ENCODE data around the gene C1orf226.

C1orf226 gene

DNA sequence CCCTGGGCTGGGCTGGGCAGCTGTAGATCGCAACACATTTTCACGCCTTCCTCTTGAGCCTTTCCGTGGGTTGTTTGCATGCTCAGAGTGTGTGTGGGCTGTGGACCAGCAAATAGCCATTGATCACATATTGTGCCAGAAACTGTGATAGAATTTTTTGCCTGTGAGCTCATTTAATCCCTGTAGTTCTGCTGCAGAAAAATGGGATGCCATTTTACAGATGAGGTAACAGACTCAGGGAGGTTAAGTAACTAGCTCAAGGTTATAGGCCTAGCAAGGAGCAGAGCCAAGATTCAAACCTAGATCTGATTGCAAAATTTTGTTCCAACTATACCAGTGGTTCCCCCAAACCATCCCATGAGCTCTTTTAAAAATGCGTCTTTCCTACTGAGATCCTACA lies 15.4 kb upstream of the C1orf226 start:
- no peak for DNase-seq

DNA sequence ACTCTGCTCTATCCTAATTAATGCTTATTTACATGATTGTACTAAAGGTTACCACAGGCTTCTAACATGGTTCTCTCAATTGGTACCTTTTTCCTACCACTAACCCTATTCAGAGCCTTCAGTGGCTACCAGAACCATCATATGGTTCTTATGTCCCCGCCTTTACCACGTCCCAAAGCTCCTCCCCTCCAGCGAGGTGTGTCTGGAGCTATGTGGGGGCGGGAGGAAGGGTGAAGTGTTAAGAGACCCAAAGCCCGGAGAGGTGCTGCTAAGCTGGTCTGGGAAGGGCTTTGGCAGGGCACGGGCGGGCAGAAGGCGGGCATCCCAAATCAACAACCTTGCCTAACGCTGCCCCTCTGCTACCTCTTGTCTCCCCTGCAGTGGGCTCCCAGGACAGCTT lies 14.9 kb upstream of the C1orf226 start:
- DNase-seq, result no peak

DNA sequence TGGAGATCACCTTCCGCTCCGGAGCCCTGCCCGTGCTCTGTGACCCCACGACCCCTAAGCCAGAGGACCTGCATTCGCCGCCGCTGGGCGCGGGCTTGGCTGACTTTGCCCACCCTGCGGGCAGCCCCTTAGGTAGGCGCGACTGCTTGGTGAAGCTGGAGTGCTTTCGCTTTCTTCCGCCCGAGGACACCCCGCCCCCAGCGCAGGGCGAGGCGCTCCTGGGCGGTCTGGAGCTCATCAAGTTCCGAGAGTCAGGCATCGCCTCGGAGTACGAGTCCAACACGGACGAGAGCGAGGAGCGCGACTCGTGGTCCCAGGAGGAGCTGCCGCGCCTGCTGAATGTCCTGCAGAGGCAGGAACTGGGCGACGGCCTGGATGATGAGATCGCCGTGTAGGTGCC lies 14.5 kb upstream of the C1orf226 start:
- DNase-seq, result no peak

DNA sequence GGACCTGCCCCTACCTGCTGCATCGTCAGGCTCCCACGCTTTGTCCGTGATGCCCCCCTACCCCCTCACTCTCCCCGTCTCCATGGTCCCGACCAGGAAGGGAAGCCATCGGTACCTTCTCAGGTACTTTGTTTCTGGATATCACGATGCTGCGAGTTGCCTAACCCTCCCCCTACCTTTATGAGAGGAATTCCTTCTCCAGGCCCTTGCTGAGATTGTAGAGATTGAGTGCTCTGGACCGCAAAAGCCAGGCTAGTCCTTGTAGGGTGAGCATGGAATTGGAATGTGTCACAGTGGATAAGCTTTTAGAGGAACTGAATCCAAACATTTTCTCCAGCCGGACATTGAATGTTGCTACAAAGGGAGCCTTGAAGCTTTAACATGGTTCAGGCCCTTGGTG lies 13.8 kb upstream of the C1orf226 start:
- DNase-seq, result no peak

DNA sequence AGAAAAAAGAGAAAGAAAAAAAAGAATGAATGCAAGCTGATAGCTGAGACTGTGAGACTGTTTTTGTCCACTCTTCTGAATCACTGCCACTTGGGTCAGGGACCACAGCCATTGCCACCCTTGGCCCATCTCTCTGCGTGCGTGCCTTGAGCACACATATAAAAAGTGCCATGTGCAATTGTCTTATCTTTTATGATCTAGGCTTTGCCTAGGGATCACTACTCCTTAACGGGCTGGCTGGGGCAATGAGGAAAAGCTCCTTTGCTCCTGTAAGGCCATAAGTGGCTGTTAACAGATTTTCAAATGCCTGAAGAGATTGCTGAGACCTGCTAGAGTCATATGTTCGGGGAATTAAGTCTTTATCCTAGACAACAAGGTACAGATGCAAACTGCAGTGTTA lies 13.1 kb upstream of the C1orf226 start:
- DNase-seq, result no peak

DNA sequence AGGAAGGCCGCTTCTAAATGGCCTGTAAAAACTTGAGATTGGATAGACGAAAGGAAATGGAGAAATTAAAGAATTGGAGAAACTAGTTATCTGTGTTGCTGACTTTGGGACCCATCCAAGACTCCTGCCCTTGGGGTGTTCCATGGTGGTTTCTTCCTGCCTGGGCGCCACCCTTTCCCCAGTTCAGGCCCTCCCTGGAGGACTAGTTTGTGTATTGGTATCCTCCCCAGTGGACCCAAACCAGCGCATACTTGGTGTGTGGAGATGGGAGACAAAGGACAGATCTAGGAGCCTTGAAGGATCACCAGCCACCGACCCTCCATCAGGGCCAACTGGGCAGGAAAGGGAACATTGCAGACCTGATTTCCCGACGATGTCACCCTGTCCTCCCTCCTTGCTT lies 12.0 kb upstream of the C1orf226 start:
- no peak for DNase-seq

DNA sequence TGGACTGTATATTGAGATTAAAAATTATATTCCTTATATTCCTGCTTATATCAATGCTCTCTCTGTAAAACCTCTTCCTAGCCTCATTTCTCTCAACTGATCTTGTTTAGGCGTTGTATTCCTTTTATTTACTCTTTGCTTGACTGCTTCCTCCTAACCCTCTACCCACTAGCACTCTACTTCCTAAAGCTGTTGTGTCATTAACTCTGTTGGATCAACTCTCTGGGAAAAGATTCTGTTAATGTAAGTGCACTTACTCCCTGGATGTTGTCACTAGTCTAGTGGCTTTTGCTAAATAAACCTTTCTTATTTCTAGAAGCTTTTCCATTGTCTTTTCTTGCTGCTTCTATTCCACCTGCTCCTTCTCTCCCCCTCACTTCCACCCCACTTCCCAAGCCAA lies 11.4 kb upstream of the C1orf226 start:
- no peak for DNase-seq

DNA sequence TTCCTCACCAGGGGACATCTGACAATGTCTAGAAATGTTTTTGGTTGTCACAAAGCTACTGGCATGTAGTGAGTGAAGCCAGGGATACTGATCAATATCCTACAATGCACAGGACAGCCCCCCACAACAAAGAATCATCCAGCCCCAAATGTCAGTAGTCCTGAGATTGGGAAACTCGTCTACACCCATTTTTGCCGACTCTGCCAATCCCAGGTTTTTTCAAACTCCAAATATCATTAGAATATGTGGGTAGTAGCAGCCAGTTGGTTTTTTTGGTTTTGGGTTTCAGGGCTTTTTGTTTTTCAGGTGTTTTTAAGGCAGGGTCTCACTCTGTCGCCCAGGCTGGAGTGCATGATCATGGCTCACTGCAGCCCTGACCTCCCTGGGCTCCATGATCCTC lies 10.8 kb upstream of the C1orf226 start:
- DNase-seq, result no peak

DNA sequence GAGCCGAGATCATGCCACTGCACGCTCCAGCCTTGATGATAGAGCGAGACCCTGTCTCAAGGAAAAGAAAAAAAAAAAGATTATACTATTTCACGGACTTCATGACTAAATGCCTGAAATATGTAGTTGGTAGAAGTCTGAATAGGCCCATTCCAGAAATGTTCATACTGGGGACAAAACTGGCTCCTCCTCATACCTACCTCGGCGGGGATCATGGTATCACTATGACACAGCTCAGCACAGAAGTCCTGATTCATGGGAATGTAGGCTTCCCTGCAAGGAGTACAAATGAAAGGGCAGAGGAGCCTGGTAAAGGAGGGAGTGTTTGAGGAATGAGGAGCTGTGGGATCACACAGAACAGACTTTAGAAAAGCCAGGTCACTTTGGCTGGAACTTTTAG lies 9.9 kb upstream of the C1orf226 start:
- DNase-seq, result no peak

DNA sequence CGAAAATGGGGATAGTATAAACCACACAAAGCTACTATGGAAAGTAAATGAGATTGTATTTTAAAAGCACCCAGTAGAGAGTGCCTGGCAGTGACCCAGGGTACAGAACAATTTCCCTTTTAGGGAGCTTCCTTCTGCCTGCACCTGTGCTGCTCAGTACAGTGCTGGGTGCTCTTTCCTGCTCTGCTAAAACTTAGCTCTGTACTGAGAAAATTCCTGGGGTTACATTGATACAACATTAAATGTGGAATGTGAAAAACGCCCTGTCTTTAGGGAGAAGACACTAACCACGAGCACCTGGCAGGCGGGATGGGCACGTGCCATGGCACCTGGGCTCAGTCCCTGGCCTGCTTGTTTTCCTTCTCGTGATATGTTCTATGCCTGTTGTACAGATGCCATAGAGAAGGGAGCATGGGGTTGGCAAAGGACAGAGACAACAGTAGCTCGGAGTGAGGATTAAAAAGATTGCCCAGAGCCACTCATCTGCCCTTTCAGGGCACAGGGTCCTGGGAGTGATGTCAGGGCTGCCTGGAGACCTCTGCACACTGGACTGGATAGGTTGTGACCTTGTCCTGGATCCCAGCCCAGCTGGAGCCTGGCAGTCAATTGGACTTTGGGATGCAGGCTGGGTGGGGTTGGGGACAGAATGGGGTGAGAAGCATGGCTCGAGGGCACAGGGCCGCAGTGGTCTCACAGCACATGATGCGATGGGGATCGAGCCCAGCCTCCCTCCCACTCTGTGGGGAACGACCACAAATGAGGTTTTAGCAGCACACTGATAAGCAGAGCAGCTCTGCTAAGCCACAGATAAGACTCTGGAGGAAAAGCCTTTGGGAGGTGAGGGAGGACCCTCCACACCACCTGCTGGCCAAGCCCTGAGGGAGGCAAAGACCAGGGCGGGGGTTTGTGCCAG lies 9.1 kb upstream of the C1orf226 start:
- DNase-seq, result no peak

DNA sequence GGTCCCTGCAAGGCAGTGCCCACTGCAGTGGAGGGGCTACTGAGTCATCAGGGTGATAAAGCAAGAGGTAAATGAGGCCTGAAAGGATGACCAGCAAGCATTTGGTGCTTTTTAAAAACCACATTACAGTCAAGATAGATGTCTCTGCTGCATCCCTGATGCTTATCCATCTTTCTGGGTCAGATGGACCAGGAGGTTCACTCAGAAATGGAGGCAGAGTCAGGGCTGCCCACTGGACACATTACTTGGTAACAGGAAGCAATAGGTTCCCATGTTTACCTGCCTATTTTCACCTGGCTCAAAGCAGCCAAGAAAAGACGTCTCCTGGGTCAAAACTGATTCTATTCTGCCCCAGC lies 8.5 kb upstream of the C1orf226 start:
- DNase-seq, result no peak

DNA sequence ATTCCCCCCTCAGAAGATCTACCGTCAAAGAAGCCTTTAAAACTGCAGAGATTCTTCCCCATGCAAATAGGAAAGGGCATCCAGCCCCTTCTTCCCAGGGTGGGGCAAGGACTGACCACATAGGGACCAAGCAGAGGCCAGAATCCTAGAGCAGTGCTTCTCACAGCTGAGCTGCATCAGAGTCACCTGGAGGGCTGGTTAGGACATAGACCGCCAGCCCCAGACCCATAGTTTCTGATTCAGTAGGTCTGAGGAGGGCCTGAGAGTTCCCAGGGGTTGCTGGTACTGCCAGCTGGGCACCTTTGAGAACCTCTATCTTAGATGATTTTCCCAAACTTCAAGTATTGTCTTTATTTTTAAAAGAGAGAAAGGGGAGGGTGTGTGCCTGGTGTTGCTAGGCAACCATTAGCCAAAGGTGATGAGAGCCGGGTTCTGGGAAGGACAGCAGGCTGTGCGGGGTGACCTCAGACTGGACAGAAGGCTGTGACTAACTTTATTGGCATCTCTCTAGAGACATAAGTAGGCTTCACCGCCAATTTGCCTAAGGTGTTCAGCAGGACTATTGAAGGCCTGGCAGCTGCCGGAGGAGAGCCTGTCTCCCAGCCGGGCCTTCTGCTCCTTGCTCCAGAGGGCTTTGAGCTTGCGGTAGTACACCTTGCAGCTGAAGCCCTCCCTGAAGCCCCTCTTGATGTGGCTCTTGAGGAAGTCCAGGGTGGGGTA lies 7.8 kb upstream of the C1orf226 start:
- DNase-seq, result no peak

DNA sequence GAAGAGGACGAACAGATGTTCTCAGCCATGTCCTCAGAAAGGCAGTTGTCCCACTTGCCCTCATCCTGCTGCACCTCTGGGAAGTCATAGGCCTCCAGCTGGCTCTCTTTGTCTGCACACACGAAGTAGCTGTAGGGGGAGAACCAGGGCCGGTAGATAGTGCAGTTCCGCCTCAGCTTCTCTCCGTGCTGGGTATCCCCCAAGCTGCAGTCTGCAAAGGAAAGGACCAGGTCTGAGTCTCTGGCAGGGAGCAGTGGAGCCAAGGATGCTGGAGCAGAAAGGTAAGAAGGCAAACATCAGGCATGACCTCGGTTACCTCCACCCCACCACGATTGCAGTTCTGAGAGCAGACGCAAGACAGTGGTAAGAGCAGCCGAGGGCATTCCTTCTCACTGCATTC lies 7.1 kb upstream of the C1orf226 start:
- no peak for DNase-seq

DNA sequence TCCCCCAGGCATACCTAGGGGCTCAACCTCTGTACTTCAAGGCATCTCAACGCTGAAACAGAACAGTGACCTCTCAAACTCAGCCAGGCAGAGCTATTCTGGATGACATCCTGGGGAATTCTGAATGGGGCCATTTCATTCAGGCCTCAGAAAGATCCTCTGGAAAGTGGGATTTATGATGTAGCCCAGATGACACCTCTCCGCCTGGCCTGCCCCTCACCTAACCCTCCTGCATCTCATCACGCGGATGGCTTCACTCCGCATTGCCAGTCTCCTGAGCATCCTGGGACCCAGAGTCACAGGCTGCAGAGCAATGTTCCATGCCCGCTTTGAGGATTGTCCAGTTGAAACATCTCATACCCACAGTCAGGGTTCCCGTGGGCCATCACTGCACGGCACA lies 6.1 kb upstream of the C1orf226 start:
- DNase-seq, result no peak

DNA sequence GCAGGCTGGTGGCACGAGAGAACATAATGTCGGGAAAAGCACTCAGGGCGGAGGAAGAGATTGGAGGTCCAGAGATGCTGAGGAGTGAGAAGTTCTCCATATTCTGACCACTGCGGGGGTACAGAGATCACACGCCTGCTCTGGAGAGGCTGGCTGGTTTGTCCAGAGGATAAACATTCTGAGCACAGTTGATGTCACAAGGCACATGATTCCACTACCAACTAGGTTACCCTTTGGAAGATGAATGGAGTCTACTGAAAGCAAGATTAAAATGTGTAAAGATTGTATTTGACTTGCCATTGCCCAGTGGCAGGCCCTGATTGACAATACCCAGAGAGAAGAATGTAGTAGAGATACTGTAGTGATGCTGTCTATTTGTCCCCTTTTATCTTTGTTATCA lies 4.8 kb upstream of the C1orf226 start, which contains the start of gene SPATA46:
TSS of gene SPATA46 (minus strand) at position 164 of the 400 bp plus-strand sequence. CDS start at position 100, 64 bp downstream.
- DNase-seq, result no peak

DNA sequence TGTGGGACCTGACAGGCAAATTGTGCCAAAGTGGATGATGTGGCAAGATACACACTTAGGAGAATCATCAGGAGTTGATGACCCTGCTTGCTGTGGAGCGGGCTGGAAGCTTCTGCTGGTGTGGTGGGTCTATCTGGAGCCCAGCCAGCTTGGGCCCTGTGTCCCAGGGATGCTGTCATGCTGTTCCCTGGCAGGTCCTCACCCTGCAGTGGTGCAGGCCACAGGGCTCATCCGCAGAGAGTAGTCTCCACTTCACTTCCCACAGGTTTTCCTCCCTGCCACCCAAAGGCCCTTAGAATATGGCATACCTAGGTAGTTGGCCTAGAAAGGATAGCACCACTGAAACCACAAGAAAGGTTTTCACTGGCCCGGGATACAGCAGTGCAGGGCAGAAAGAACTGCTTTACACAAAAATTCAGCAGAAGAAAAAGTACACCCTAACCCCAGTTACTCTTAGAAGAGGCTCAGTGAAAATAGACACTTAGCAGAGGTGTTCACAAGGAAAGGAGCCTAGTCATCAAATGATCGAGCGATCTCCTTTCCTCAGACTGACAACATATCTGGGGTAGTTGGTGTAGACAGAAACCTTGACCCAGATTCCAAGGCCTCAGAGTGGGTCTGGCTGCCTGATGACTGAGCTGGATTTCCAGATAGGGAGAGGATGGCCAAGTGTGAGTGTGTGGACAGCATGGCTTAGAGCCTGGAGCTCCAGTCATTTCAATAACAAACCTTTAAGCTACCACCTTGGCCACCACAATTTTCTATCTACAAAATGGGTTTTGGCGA lies 1.3 kb upstream of the C1orf226 start:
- DNase-seq, result no peak

DNA sequence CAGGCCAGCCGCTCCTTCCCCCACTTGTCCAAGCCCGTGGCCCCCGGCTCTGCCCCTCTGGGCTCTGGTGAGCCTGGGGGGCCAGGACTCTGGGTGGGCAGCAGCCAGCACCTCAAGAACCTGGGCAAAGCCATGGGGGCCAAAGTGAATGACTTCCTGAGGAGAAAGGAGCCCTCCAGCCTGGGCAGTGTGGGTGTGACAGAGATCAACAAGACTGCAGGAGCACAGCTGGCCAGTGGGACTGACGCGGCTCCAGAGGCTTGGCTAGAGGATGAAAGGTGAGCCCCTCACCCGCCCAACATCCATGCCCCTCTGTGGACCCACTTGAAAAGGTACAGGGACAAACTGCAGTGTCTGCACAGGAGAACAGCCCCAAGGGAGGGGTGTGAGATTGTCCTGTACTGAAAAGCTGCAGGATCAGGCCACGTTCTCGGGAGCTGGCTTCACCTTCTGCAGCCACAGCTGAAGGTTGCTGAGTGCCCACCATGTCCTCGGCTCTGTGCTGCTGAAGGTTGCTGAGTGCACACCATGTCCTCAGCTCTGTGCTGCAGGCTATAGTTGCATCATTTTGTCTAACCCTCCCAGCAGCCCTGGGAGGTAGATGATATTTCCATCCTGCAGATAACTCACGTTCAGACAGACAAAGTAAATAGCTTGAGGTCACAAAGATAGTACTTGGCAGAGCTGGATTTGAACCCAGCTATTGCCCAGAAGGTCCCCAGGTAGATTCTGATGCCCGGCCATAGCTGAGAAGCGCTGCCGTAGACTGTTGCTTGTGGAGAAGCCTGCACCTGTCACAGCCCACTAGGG lies 618 bp downstream of the C1orf226 start:
- DNase-seq, result no peak

DNA sequence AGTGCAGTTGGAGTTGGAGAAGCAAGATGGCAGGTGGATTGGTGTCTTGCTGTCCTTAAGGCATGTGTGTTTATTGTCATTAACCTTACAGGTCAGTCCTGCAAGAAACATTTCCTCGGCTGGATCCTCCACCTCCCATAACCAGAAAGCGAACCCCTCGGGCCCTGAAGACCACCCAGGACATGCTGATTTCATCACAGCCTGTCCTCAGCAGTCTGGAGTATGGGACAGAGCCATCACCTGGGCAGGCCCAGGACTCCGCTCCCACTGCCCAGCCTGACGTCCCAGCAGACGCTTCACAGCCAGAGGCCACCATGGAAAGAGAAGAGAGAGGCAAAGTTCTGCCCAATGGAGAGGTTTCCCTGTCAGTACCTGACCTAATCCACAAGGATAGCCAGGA lies 1.6 kb downstream of the C1orf226 start:
- no peak for DNase-seq

DNA sequence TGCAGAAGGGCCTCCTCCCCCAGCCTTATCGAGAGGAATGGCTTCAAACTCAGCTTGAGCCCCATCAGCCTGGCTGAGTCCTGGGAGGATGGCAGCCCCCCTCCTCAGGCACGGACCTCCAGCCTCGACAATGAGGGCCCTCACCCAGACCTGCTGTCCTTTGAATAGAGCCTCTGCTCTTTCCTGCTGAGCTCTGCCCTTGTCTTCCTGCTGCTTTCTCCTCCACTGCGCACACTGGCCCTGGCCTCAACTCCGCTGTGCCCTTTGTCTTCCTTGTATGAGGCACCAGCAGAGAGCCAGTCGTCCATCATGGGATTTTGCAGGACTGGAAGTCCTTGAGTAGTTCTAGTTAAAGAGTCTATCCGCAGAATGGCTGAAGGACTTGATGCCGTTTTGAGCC lies 2.0 kb downstream of the C1orf226 start:
- DNase-seq, result no peak

DNA sequence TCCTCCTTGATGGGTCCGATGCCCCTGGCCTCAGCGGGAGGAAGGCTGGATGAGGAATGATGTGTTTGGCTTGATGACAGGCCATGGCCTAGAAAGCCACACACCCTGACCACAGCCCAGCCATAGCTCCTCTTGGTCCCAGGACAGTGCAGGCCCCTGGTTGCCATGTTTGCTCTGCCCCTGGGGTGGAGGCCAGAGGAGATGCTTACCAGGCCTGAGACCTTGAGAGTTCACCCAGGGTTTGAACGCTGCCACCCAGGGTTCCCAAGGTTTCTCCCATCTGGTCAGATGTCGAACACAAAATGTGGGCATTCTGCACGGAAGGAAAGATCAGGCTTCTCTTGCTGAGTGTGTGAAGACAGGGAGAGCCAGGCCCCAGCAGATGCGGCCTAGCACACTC lies 2.6 kb downstream of the C1orf226 start:
- DNase-seq, result no peak

DNA sequence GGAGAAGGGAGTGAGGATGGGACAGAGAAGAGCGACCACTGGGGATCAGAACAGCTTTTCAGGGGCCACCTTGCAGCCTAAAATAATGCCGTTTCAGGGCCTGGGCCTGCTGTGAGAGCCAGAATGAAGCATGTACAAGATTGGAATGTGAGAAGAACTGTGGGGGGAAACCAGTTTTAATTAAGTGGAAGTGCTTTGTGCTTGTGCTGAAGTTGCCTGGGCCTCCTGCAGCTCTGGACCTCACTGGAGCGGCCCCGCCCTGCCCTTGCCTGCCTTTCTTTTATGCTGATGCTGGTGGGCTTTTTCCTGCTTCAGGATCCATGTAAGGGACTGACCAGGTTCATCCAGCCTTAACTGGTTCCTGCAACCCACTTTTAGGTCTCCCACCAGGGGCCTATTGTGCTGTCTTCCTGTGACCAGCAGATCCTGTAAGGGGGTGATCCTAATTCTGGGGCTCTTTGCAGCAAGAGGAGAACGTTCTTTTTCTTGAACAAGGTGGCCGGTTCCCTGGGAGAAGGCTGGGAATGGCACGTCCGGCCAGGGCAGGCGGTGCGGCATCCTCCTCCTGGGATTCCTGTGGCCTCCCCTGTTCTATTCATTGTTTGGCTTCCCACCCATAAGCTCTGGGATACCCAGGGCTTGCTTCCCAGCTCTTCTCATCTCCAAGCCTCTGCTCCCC lies 3.2 kb downstream of the C1orf226 start:
- DNase-seq, result no peak

DNA sequence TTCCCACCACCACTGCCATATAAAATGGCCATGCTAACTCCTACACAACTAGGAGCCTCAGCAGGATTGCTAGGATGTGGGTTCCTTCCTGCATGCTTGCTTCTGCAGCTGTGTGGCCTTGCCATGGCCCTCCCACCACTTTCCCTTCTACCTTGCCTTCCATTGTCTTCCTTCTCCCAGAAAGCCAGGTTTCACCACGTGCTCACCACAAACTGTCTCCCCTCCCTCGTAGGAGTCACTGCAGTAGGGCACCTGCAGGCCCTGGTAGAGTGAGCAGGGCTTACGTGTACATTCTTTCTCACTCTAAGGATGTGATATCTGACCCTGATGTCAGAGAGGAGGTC lies 3.7 kb downstream of the C1orf226 start:
- no peak for DNase-seq

All from NCI-H2107 (cell line).